ENCODE measurements around the gene STYX. TPM values are rescaled to one million over a fixed set of nuclear protein-coding genes. Genes with fewer than 3 reads are reported as not detected.

The STYX gene
- total RNA-seq, 2 experiments from 2014 or later = 25.1 to 29.5 TPM

GRCh38 chr14:52802597-52802996 lies 72.6 kb downstream of the STYX start:
- no peak overlapping the region for H3K4me3 Mint-ChIP-seq
- POLR2A ChIA-PET = no interaction called here
- DNase-seq (no peak), ATAC-seq (ENCODE audit: low read depth) (no peak)
- H3K9me3 Mint-ChIP-seq = peaks cover 3% of the 10 kb centered on the region
- peaks cover 12% of the 10 kb centered on the region for H3K4me1 Mint-ChIP-seq
- H3K27ac Mint-ChIP-seq = no peak overlapping the region
- H3K27me3 Mint-ChIP-seq = peaks cover 3% of the 10 kb centered on the region
- peaks cover 2% of the 10 kb centered on the region for H3K36me3 Mint-ChIP-seq

GRCh38 chr14:52806115-52806514 lies 76.1 kb downstream of the STYX start:
- H3K9me3 Mint-ChIP-seq = no peaks in the 10 kb centered on the region
- no peak for DNase-seq

DNA sequence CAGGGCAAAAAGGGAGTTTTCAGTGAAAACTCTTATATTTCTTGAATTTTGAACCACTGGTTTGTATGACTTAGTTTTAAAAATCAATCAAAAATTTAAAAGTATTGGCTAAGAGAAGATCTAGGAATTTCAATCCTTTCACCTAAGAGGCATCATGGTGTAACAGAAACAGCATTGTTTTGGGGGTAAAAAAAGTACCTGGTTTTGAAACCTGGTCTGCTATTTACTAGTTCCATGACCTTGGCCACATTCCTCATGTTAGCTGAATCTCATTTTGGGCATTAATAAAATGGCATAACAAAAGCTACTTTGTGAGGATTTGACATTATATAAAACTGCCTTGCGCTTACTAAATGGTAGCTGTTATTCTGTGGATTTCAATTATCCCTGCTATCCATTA lies 78.1 kb downstream of the STYX start:
- H3K9me3 Mint-ChIP-seq = no peaks in the 10 kb centered on the region
- no peak overlapping the region for H3K4me3 Mint-ChIP-seq
- H3K4me1 Mint-ChIP-seq = peaks cover 4% of the 10 kb centered on the region
- no peaks in the 10 kb centered on the region for H3K27me3 Mint-ChIP-seq
- ATAC-seq (ENCODE audit: low read depth) (no peak), DNase-seq (no peak)
- H3K27ac Mint-ChIP-seq = no peak overlapping the region
- no peaks in the 10 kb centered on the region for H3K36me3 Mint-ChIP-seq
- POLR2A ChIA-PET = no interaction called here

More at GRCh38 chr14:52806115-52806514, 76.1 kb downstream of the STYX start:
- peaks cover 3% of the 10 kb centered on the region for H3K27me3 Mint-ChIP-seq
- peaks cover 8% of the 10 kb centered on the region for H3K4me1 Mint-ChIP-seq
- POLR2A ChIA-PET = no interaction called here
- H3K4me3 Mint-ChIP-seq = no peak overlapping the region
- no peak for ATAC-seq (ENCODE audit: low read depth)
- H3K27ac Mint-ChIP-seq = no peak overlapping the region
- no peaks in the 10 kb centered on the region for H3K36me3 Mint-ChIP-seq

DNA sequence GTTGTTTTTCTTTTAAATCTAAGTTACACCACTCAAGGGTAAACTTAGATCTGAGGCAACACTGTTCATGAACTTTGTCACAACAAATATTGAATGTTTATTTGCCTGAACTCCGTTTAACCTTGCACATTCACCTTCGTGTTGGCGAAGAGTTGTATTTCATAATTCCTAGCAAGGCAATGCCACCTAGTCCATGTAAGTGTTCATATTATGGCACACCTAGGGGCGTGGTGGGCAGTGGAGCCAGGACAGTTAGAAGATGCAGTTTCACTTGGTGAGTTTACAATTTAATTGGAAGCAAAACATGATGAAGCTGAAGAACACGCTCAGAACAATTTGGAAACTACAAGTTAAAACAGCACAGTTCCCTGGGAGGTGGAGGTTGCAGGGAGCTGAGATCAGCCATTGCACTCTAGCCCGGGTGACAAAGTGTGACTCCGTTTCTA lies 91.9 kb downstream of the STYX start:
- H3K9me3 Mint-ChIP-seq = no peaks in the 10 kb centered on the region
- POLR2A ChIA-PET = no interaction called here
- ATAC-seq (ENCODE audit: low read depth) (no peak), DNase-seq (no peak)
- no peaks in the 10 kb centered on the region for H3K36me3 Mint-ChIP-seq
- no peak overlapping the region for H3K27ac Mint-ChIP-seq
- no peak overlapping the region for H3K4me3 Mint-ChIP-seq
- H3K4me1 Mint-ChIP-seq = peaks cover 1% of the 10 kb centered on the region
- H3K27me3 Mint-ChIP-seq = peaks cover 8% of the 10 kb centered on the region

DNA sequence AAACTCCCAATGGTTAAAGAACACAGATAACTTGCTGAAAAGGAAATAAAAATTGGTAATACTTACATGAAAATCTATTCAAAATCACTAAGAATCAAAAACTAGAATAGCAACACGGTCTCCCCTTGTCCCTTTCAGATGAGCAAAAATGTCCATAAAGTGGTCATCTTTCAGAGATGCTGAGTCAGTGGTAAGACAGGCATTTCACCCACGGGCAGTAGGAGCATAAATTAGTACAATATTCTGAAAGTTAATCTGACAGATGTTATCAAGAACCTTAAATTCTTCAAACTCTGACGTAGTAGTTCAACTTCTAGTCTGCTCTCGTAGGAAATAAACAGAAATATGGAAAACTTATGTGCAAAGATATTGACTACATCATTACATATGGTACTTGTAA lies 94.5 kb downstream of the STYX start:
- H3K27me3 Mint-ChIP-seq = peaks cover 8% of the 10 kb centered on the region
- POLR2A ChIA-PET = interaction anchor here (0.6 kb wide), 1 partner anchor 1665 kb away, joined by 6 read pairs; no protein-coding TSS in a partner anchor
- no peak for DNase-seq
- no peak overlapping the region for H3K4me3 Mint-ChIP-seq
- H3K27ac Mint-ChIP-seq = no peak overlapping the region
- no peak for ATAC-seq (ENCODE audit: low read depth)
- H3K36me3 Mint-ChIP-seq = no peaks in the 10 kb centered on the region
- H3K4me1 Mint-ChIP-seq = no peaks in the 10 kb centered on the region
- no peaks in the 10 kb centered on the region for H3K9me3 Mint-ChIP-seq

Other genes starting within 250 kb of the STYX start
- 10 to 100 TPM; 10.1 to 13.2 TPM for gene TXNDC16, start 177.7 kb upstream of the STYX start, total RNA-seq
- under 1 TPM; 0.45 to 0.47 TPM for gene GPR137C, start 177.3 kb upstream of the STYX start, total RNA-seq
- gene ERO1A, start 34.6 kb upstream of the STYX start, total RNA-seq = 100 to 1,000 TPM; 185 to 203 TPM
- 10 to 100 TPM; 79.9 to 80.7 TPM for gene PSMC6, start 23.0 kb upstream of the STYX start, total RNA-seq
- 10 to 100 TPM in 1 of 2 experiments, 1 to 10 TPM in 1; 9.7 to 12.3 TPM for gene GNPNAT1, start 61.4 kb downstream of the STYX start, total RNA-seq
- under 1 TPM; 0.14 to 0.23 TPM for gene FERMT2, start 220.9 kb downstream of the STYX start, total RNA-seq